HepG2 (cell line): ENCODE results near the gene AIF1. TPM values are rescaled to one million over a fixed set of nuclear protein-coding genes. Genes with fewer than 3 reads are reported as not detected.

Experiments used
- ATAC-seq: fragments of 200-7000 bp; cut with Tn5 transposase; 3 replicates; pipeline ENCODE4 v1.9.1; 2020; ENCODE audit warnings: mild to moderate bottlenecking, moderate library complexity
- BruUV-seq: library from RNA; stranded (reverse); fragments of 400-500 nt; replicated peaks from 2 replicates; lab custom pipeline; 2021; lab: Mats Ljungman, UMichigan
- CTCF ChIA-PET: fragments of 300-600 bp; formaldehyde crosslinking; extraction: SDS; loops from one replicate; lab custom pipeline; 2021; ENCODE audit warnings: low total read pairs, inconsistent platforms, low intra/inter-chr PET ratio; lab: Yijun Ruan, JAX
- POLR2A ChIA-PET: fragments of 350-600 bp; sonication (Branson Sonifier 250); formaldehyde crosslinking; loops from one replicate; lab custom pipeline; 2020; ENCODE audit warnings: antibody characterized with exemption, inconsistent platforms; lab: Yijun Ruan, JAX
- DNase-seq: peaks from one replicate; pipeline ENCODE4 v3.0.0-alpha.2; 2015; ENCODE audit warnings: low spot score
- FAIRE-seq: peaks from 3 replicates; lab custom pipeline; 2011; peaks lifted over from hg19 to GRCh38; lab: Jason Lieb, UNC
- H2AFZ ChIP-seq: one replicate; pipeline ENCODE4 v1.6.1; 2011; ENCODE audit warnings: low read length, inconsistent platforms
- H3K27ac ChIP-seq: fragments of 300-600 bp; 3 replicates; pipeline ENCODE4 v1.8.0; 2011; ENCODE audit warnings: mixed run types, mild to moderate bottlenecking, mixed read lengths, low read length, inconsistent platforms; ENCODE audit not compliant: insufficient read depth; ENCODE audit errors: extremely low read length
- H3K27me3 ChIP-seq, 2 experiments: fragments of 200-600 bp in 1 of 2; 2 replicates in 1 of 2; 3 replicates in 1 of 2; pipeline versions ENCODE4 v1.6.0 to v1.8.0; 2011; ENCODE audit warnings: low read length in 2 of 2, mild to moderate bottlenecking in 2 of 2, moderate library complexity in 2 of 2, inconsistent platforms in 1 of 2; ENCODE audit not compliant: insufficient read depth in 2 of 2, control insufficient read depth in 1 of 2
- H3K36me3 ChIP-seq, 2 experiments: fragments of 200-600 bp in 1 of 2; replicated peaks in 1 of 2; 2 replicates in 1 of 2; 3 replicates in 1 of 2; pipeline versions ENCODE4 v1.5.1 to v1.8.0; 2011; ENCODE audit warnings: low read length in 2 of 2, inconsistent platforms in 1 of 2; ENCODE audit not compliant: insufficient read depth in 2 of 2, control insufficient read depth in 1 of 2
- H3K4me1 ChIP-seq: 2 replicates; pipeline ENCODE4 v1.5.1; 2012; ENCODE audit warnings: low read length, inconsistent platforms; ENCODE audit not compliant: insufficient read depth
- H3K4me2 ChIP-seq: 2 replicates; pipeline ENCODE4 v1.6.0; 2011; ENCODE audit warnings: low read depth, low read length, inconsistent platforms
- H3K4me3 ChIP-seq, 3 experiments: fragments of 200-600 bp in 1 of 3; sonication (generic), shearing (Covaris generic) in 1 of 3; replicated peaks in 1 of 3; 2 replicates each; pipeline ENCODE4 v1.5.1; 2011 to 2016; ENCODE audit warnings: low read length in 3 of 3, inconsistent platforms in 2 of 3, low read depth in 2 of 3, mild to moderate bottlenecking in 2 of 3, control low read depth in 1 of 3, mixed read lengths in 1 of 3; ENCODE audit not compliant: insufficient read depth in 1 of 3
- H3K79me2 ChIP-seq: one replicate; pipeline ENCODE4 v1.6.1; 2011; ENCODE audit warnings: low read length, inconsistent platforms; ENCODE audit not compliant: insufficient read depth
- H3K9ac ChIP-seq: 2 replicates; pipeline ENCODE4 v1.6.0; 2011; ENCODE audit warnings: mild to moderate bottlenecking, low read depth, low read length, inconsistent platforms; ENCODE audit not compliant: insufficient read depth
- H3K9me3 ChIP-seq: 2 replicates; pipeline ENCODE4 v1.5.1; 2012; ENCODE audit warnings: mild to moderate bottlenecking, low read length
- H4K20me1 ChIP-seq: 2 replicates; pipeline ENCODE4 v1.6.0; 2011; ENCODE audit warnings: inconsistent platforms, mild to moderate bottlenecking, low read length, moderate library complexity; ENCODE audit not compliant: insufficient read depth
- CC2D1A ChIP-seq: sonication (generic); formaldehyde crosslinking; IDR thresholded peaks from 2 replicates; pipeline ENCODE4 v1.8.1; 2023; ENCODE audit warnings: mild to moderate bottlenecking, missing genetic modification reagents
- CHCHD3 ChIP-seq: sonication (generic); formaldehyde crosslinking; IDR thresholded peaks from 2 replicates; pipeline ENCODE4 v1.8.0; 2022; ENCODE audit warnings: mild to moderate bottlenecking, missing genetic modification reagents, moderate library complexity
- CREB3 ChIP-seq: sonication (generic); formaldehyde crosslinking; IDR thresholded peaks from 2 replicates; pipeline ENCODE4 v1.5.0; 2020; ENCODE audit warnings: missing genetic modification reagents
- JUND ChIP-seq: sonication (generic); formaldehyde crosslinking; IDR thresholded peaks from 2 replicates; pipeline ENCODE4 v1.8.0; 2022; ENCODE audit warnings: mild to moderate bottlenecking, missing genetic modification reagents
- MAFG ChIP-seq: sonication (generic); formaldehyde crosslinking; IDR thresholded peaks from 2 replicates; pipeline ENCODE4 v1.5.1; 2020; ENCODE audit warnings: mild to moderate bottlenecking, missing genetic modification reagents
- MATR3 ChIP-seq: sonication (generic); formaldehyde crosslinking; IDR thresholded peaks from 2 replicates; pipeline ENCODE4 v1.4.0; 2020; ENCODE audit warnings: missing genetic modification reagents
- NFE2 ChIP-seq: sonication (generic); formaldehyde crosslinking; IDR thresholded peaks from 2 replicates; pipeline ENCODE4 v1.4.0; 2020; ENCODE audit warnings: missing genetic modification reagents
- PCBP1 ChIP-seq: fragments of 200-400 bp; formaldehyde crosslinking; IDR thresholded peaks from 2 replicates; pipeline ENCODE4 v1.6.1; 2017; ENCODE audit warnings: mild to moderate bottlenecking, low read depth, low read length, borderline replicate concordance
- RAD51 ChIP-seq: fragments of 450-650 bp; IDR thresholded peaks from 2 replicates; pipeline ENCODE4 v1.6.1; 2016; ENCODE audit warnings: borderline replicate concordance
- SKI ChIP-seq: fragments of 450-650 bp; IDR thresholded peaks from one replicate; pipeline ENCODE4 v1.6.1; 2018; ENCODE audit warnings: mild to moderate bottlenecking; ENCODE audit not compliant: partially characterized antibody
- TARDBP ChIP-seq: sonication (generic); formaldehyde crosslinking; IDR thresholded peaks from 2 replicates; pipeline ENCODE4 v1.8.0; 2022; ENCODE audit warnings: mild to moderate bottlenecking, missing genetic modification reagents
- ZFP36 ChIP-seq: fragments of 150-350 bp; IDR thresholded peaks from 2 replicates; pipeline ENCODE4 v1.6.1; 2018; ENCODE audit warnings: borderline replicate concordance, low read length, low read depth; ENCODE audit not compliant: partially characterized antibody
- ZMAT3 ChIP-seq: sonication (generic); formaldehyde crosslinking; conservative IDR thresholded peaks from 2 replicates; pipeline ENCODE4 v1.7.0; 2021; ENCODE audit warnings: missing genetic modification reagents
- ZNF20 ChIP-seq: sonication (generic); formaldehyde crosslinking; IDR thresholded peaks from 2 replicates; pipeline ENCODE4 v1.4.0; 2020; ENCODE audit warnings: mild to moderate bottlenecking, moderate library complexity, missing genetic modification reagents
- ZNF205 ChIP-seq: IDR thresholded peaks from 2 replicates; pipeline ENCODE4 v1.6.1; 2018; ENCODE audit warnings: missing biosample characterization, missing genetic modification reagents
- ZNF484 ChIP-seq: sonication (generic); formaldehyde crosslinking; IDR thresholded peaks from 2 replicates; pipeline ENCODE4 v1.5.1; 2020; ENCODE audit warnings: mild to moderate bottlenecking, low read depth, missing genetic modification reagents, borderline replicate concordance
- ZNF660 ChIP-seq: sonication (generic); formaldehyde crosslinking; IDR thresholded peaks from 2 replicates; pipeline ENCODE4 v1.5.1; 2020; ENCODE audit warnings: mild to moderate bottlenecking, low read depth, missing genetic modification reagents, borderline replicate concordance
- ZNF724P ChIP-seq: sonication (generic); formaldehyde crosslinking; IDR thresholded peaks from 2 replicates; pipeline ENCODE4 v1.8.0; 2022; ENCODE audit warnings: missing genetic modification reagents, borderline replicate concordance
- ZSCAN12 ChIP-seq: sonication (generic); formaldehyde crosslinking; IDR thresholded peaks from 2 replicates; pipeline ENCODE4 v1.9.0; 2021; ENCODE audit warnings: mild to moderate bottlenecking, missing genetic modification reagents
- WGBS: methylation state at CpG from one replicate; pipeline ENCODE4 v1.1.6; 2017; ENCODE audit warnings: low lambda C conversion rate; 5-methylcytosine and 5-hydroxymethylcytosine counted together
- in situ Hi-C: cut with HindIII; loops from 2 replicates; pipeline ENCODE4 v1.10.0; 2017; ENCODE audit warnings: low pct_unique_long_range_greater_than_20kb; ENCODE audit not compliant: extremely low pct_ligation_motif_present
- intact Hi-C: fragments of 100-400 bp; cut with micrococcal nuclease; formaldehyde crosslinking; loops from one replicate; pipeline ENCODE4 v1.10.0; 2022; ENCODE audit not compliant: unreplicated experiment
- polyA plus RNA-seq, 8 experiments: library from polyadenylated mRNA; depleted of rRNA in 3 of 8; stranded (reverse) in 7 of 8; unstranded in 1 of 8; fragments of >200 nt; fragmentation: Illumina TruSeq in 4 of 8; extraction: Trizol in 4 of 8; gene quantifications; 2 replicates each; pipeline versions ENCODE4 v1.2.1 to v1.2.3, GENCODE V29; 2011 to 2016; ENCODE audit warnings: low read depth in 4 of 8, missing spikeins in 1 of 8, mixed read lengths in 1 of 8; ENCODE audit not compliant: insufficient read depth in 1 of 8
- total RNA-seq, 5 experiments: library from RNA; depleted of rRNA; stranded (reverse); fragments of >200 nt; fragmentation: Illumina TruSeq; extraction: Trizol; gene quantifications; 2 replicates each; pipeline ENCODE4 v1.2.3, GENCODE V29; 2016; ENCODE audit warnings: low read depth in 1 of 5

AIF1 gene
- total and polyA plus RNA-seq, 2 of the 13 experiments (the other 11 are each of a cell fraction or from before 2014, with no cell fraction given), result 1.5 TPM; not detected in 1

- in situ Hi-C loops (no loop called here), intact Hi-C loops (no loop called here)
- H2AFZ ChIP-seq, result no peak overlapping the region
- no peaks in the 10 kb centered on the region for H3K36me3 ChIP-seq
- no peaks in the 10 kb centered on the region for H3K9me3 ChIP-seq
- no peak overlapping the region for H3K4me2 ChIP-seq
- no TSS peak for BruUV-seq
- ATAC-seq (no peak), DNase-seq (no peak), FAIRE-seq (no peak)
- peaks cover 44% of the 10 kb centered on the region for H3K4me1 ChIP-seq
- 56% methylated on average over 2 of the region's 2 CpGs for WGBS
- no peak overlapping the region for H3K4me3 ChIP-seq
- H3K27me3 ChIP-seq, result no peaks in the 10 kb centered on the region; a peak in 1 of 5 replicates
- peaks cover 13% of the 10 kb centered on the region for H3K79me2 ChIP-seq
- no peak for TF ChIP-seq CC2D1A (CRISPR knock-in tag)
- TF ChIP-seq CHCHD3 (CRISPR knock-in tag), result no peak
- TF ChIP-seq ZNF484, result no peak
- TF ChIP-seq ZNF205 (CRISPR knock-in tag), result no peak
- TF ChIP-seq MATR3 (CRISPR knock-in tag), result no peak
- no peak for TF ChIP-seq ZSCAN12 (CRISPR knock-in tag)
- H3K9ac ChIP-seq, result no peak overlapping the region
- CTCF ChIA-PET, result no interaction called here
- H4K20me1 ChIP-seq, result peaks cover under 1% of the 10 kb centered on the region; the same call in 1 of the 2 replicates
- H3K27ac ChIP-seq, result no peak overlapping the region
- POLR2A ChIA-PET, result no interaction called here
These were observed 2.0 kb downstream of the AIF1 start for GRCh38 chr6:31617010-31617409.

GRCh38 chr6:31619805-31620585 lies 5.0 kb downstream of the AIF1 start:
- Histone ChIP-seq H3K9ac (peak overlapping the region; percentile 93), H3K79me2 (peaks cover 37% of the 10 kb centered on the region), H3K9me3 (no peaks in the 10 kb centered on the region), H3K27me3 (no peaks in the 10 kb centered on the region; a peak in 1 of 5 replicates), H3K4me2 (peak overlapping the region; percentile 94), H3K36me3 (peaks cover 16 to 25% of the 10 kb centered on the region in 2 experiments), H4K20me1 (peaks cover 8% of the 10 kb centered on the region; the same call in 1 of the 2 replicates), H3K4me3 (peak overlapping the region; percentile 63 to 92 (median 75)), H3K4me1 (peaks cover 36% of the 10 kb centered on the region), H2AFZ (no peak overlapping the region), H3K27ac (peak overlapping the region; percentile 98)
- in situ Hi-C loops (no loop called here), intact Hi-C loops (loop anchor here (1.0 to 5.0 kb wide), 2 partner anchors 32 to 47 kb away; partner anchors contain the start of genes BAG6, CSNK2B and LY6G5B)
- peak; percentile 80 for FAIRE-seq
- 1% methylated on average over 50 of the region's 50 CpGs for WGBS
- peak; percentile 99 for DNase-seq
- POLR2A ChIA-PET, result interaction anchor here (0.6 to 4.8 kb wide), 13 partner anchors 9 to 339 kb away, joined by 3 to 78 read pairs (median 4); partner anchors contain the start of genes ABHD16A, APOM, BAG6 and CSNK2B
- CTCF ChIA-PET, result no interaction called here
- peak; percentile 90 for ATAC-seq
- BruUV-seq, result TSS peak; percentile 99
- TF ChIP-seq ZNF724P (no peak), MAFG (CRISPR knock-in tag) (no peak), PCBP1 (peak; percentile 70; the same call in 1 of the 2 replicates), ZNF20 (CRISPR knock-in tag) (no peak), TARDBP (CRISPR knock-in tag) (peak; percentile 90), ZNF660 (CRISPR knock-in tag) (no peak), SKI (peak; percentile 53), ZFP36 (no peak), NFE2 (CRISPR knock-in tag) (no peak), JUND (CRISPR knock-in tag) (no peak), CREB3 (CRISPR knock-in tag) (no peak), ZMAT3 (CRISPR knock-in tag) (peak; percentile 47), RAD51 (no peak)
